Transverse colon (tissue), 4 donors: ENCODE results near the gene DGUOK. TPM values are rescaled to one million over a fixed set of nuclear protein-coding genes. Genes with fewer than 3 reads are reported as not detected.

Experiments
- DNase-seq: peaks from one replicate; pipeline ENCODE4 v3.0.0-alpha.2; 2019
- H3K27ac ChIP-seq, 4 donors: fragments of 200-600 bp; sonication (generic); 2 replicates each; pipeline ENCODE4 v1.5.1; 2016 to 2018; ENCODE audit warnings: inconsistent platforms in 4 of 4
- H3K27me3 ChIP-seq: fragments of 200-600 bp; sonication (generic); 2 replicates; pipeline ENCODE4 v1.5.1; 2017; ENCODE audit warnings: inconsistent platforms
- H3K36me3 ChIP-seq, 4 donors: fragments of 200-600 bp; sonication (generic); 2 replicates each; pipeline ENCODE4 v1.5.1; 2017 to 2019; ENCODE audit warnings: inconsistent platforms in 4 of 4
- H3K4me1 ChIP-seq, 4 donors: fragments of 200-600 bp; sonication (generic); 2 replicates each; pipeline ENCODE4 v1.5.1; 2017 to 2020; ENCODE audit warnings: inconsistent platforms in 4 of 4
- H3K4me3 ChIP-seq, 4 donors: fragments of 200-600 bp; sonication (generic); 1 replicate in 1 of 4; 2 replicates in 3 of 4; pipeline versions ENCODE4 v1.5.1 to v1.6.1; 2017 to 2019; ENCODE audit warnings: inconsistent platforms in 4 of 4
- H3K9me3 ChIP-seq, 2 donors: fragments of 200-600 bp; sonication (generic); 2 replicates each; pipeline ENCODE4 v1.5.1; 2017 to 2019; ENCODE audit warnings: inconsistent platforms in 2 of 2
- EP300 ChIP-seq: sonication (generic); formaldehyde crosslinking; IDR thresholded peaks from one replicate; pipeline ENCODE4 v1.6.1; 2017; ENCODE audit warnings: antibody characterized with exemption, low read depth
- POLR2A ChIP-seq: fragments of 450-650 bp; IDR thresholded peaks from one replicate; pipeline ENCODE4 v1.6.1; 2016; ENCODE audit warnings: antibody characterized with exemption, mild to moderate bottlenecking, moderate library complexity
- POLR2AphosphoS5 ChIP-seq, 3 donors: sonication (generic); formaldehyde crosslinking; IDR thresholded peaks; one replicate each; pipeline ENCODE4 v1.6.1; 2016; ENCODE audit warnings: antibody characterized with exemption in 3 of 3
- WGBS, 2 donors: methylation state at CpG; one replicate each; pipeline ENCODE4 v1.1.5; 2018; ENCODE audit warnings: low coverage in 1 of 2; 5-methylcytosine and 5-hydroxymethylcytosine counted together
- in situ Hi-C, 4 donors: fragments of 200-750 bp; cut with MboI; loops; one replicate each; pipeline versions ENCODE4 v1.15.0 to v1.15.1; 2017; ENCODE audit warnings: low sequenced_read_pairs in 3 of 4, low pct_ligation_motif_present in 1 of 4, low pct_unique_long_range_greater_than_20kb in 1 of 4
- intact Hi-C: fragments of 100-400 bp; cut with DNase I; formaldehyde crosslinking; loops from one replicate; pipeline ENCODE4 v1.15.1; 2023; ENCODE audit warnings: low total_unique reads
- small RNA-seq, 4 donors: library from RNA; depleted of rRNA; stranded (forward); fragments of <200 nt; gene quantifications; one replicate each; pipeline ENCODE3, GENCODE V24; 2016
- total RNA-seq, 4 donors: library from RNA; depleted of rRNA; stranded (reverse); fragments of >200 nt; gene quantifications; one replicate each; pipeline ENCODE4 v1.1.0, GENCODE V29; 2016
- TF ChIP-seq, protein P1 (sequence below), 5 experiments: fragments of 200-600 bp in 3 of 5; fragments of 450-650 bp in 2 of 5; sonication (generic) in 3 of 5; IDR thresholded peaks; 1 replicate in 2 of 5; 2 replicates in 3 of 5; pipeline ENCODE4 v1.5.1; 2016 to 2017; ENCODE audit warnings: antibody characterized with exemption in 5 of 5, inconsistent platforms in 3 of 5, mild to moderate bottlenecking in 2 of 5, moderate library complexity in 1 of 5

The DGUOK gene
- total RNA-seq, 4 donors from 2014 or later, result 27.3 to 49.7 (median 40.3) TPM

DNA sequence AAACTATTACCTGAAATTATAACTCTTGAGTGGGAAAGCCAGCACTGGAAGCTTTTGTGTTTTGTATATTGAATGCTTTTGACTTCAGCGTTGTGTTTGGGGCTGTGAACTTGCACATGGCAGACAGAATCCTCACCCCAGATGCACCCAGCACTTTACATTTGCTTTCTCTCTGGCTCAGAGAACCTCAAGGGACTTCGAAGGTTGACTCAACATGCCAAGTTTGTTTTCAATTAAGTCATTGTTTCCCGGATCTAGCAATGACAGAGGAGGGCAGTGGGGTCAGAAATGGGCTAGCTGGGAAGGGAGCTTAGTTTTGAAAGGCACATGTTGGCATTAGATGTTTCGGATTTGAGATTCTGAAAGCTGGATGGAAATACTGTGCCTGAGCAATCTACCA lies 80.4 kb downstream of the DGUOK start:
- intact Hi-C loops, result no loop called here
- H3K36me3 ChIP-seq, result no peaks in the 10 kb centered on the region
- peaks cover 3 to 39% (median 18%) of the 10 kb centered on the region in 4 donors for H3K4me1 ChIP-seq
- H3K27me3 ChIP-seq, result no peaks in the 10 kb centered on the region
- no peak overlapping the region for H3K4me3 ChIP-seq
- TF ChIP-seq EP300, result no peak
- TF ChIP-seq, protein P1, sequence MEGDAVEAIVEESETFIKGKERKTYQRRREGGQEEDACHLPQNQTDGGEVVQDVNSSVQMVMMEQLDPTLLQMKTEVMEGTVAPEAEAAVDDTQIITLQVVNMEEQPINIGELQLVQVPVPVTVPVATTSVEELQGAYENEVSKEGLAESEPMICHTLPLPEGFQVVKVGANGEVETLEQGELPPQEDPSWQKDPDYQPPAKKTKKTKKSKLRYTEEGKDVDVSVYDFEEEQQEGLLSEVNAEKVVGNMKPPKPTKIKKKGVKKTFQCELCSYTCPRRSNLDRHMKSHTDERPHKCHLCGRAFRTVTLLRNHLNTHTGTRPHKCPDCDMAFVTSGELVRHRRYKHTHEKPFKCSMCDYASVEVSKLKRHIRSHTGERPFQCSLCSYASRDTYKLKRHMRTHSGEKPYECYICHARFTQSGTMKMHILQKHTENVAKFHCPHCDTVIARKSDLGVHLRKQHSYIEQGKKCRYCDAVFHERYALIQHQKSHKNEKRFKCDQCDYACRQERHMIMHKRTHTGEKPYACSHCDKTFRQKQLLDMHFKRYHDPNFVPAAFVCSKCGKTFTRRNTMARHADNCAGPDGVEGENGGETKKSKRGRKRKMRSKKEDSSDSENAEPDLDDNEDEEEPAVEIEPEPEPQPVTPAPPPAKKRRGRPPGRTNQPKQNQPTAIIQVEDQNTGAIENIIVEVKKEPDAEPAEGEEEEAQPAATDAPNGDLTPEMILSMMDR (IDR thresholded peaks at IDR 0.05), result no peak
- no peak for TF ChIP-seq POLR2A
- no peak for TF ChIP-seq POLR2AphosphoS5 (IDR thresholded peaks at IDR 0.05)
- in situ Hi-C loops, result no loop called here
- H3K27ac ChIP-seq, result no peak overlapping the region
- no peaks in the 10 kb centered on the region for H3K9me3 ChIP-seq
- WGBS, 2 donors, result 54 to 72% methylated on average over 2 to 4 of the region's 4 CpGs
- DNase-seq, result no peak

DNA sequence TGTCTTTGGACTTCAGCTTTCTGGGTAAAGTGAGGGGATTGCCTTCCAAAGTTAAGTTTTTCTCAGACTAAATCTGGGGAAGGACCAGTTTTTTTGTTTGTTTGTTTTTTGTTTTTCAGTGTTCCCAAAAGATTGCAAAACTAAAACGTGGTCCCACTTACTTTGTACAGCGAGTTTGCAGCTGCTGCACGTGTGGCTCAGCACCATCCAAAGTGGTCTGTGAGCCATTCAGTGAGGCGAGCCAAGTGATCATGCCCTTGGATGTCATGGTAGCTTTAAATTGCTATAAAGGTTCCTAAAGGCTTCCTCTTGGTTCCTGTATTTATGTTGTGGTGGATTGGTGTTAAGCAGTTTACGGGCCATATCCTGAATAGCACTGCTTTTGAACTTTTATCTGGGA lies 81.0 kb downstream of the DGUOK start:
- H3K36me3 ChIP-seq, result no peaks in the 10 kb centered on the region
- in situ Hi-C loops, result no loop called here
- intact Hi-C loops, result no loop called here

More for the DNA sequence above, 81.0 kb downstream of the DGUOK start:
- 77 to 87% methylated on average over 4 to 5 of the region's 5 CpGs for WGBS, 2 donors
- TF ChIP-seq POLR2AphosphoS5 (IDR thresholded peaks at IDR 0.05) (no peak), POLR2A (no peak), EP300 (no peak)
- TF ChIP-seq, protein P1 (IDR thresholded peaks at IDR 0.05), result no peak
- no peaks in the 10 kb centered on the region for H3K27me3 ChIP-seq
- no peak overlapping the region for H3K27ac ChIP-seq
- no peak overlapping the region for H3K4me3 ChIP-seq
- peaks cover 3 to 37% (median 15%) of the 10 kb centered on the region in 4 donors for H3K4me1 ChIP-seq
- no peaks in the 10 kb centered on the region for H3K9me3 ChIP-seq
- no peak for DNase-seq

Small RNAs within 50 kb of the gene (small RNA-seq; reads per million reads assigned to genes)
- 0 reads per million in 4 donors for gene AC110801.1
- 0 reads per million in 4 donors for gene RNA5SP97

Other genes with a start within 250 kb of the DGUOK start
- 10 to 100 TPM; 10.5 to 76.2 (median 36.5) TPM for gene TPRKB, start 189.5 kb upstream of the DGUOK start, total RNA-seq
- 10 to 100 TPM in 3 of 4 donors, 1 to 10 TPM in 1; 9.2 to 35.2 (median 30.8) TPM for gene DUSP11, start 146.8 kb upstream of the DGUOK start, total RNA-seq
- not detected for gene C2orf78, start 142.7 kb upstream of the DGUOK start, total RNA-seq
- gene STAMBP, start 97.9 kb upstream of the DGUOK start, total RNA-seq, result 1,000 to 10,000 TPM in 1 of 4 donors, 10 to 100 TPM in 3; 22.7 to 1,127 (median 37.3) TPM
- gene ACTG2, start 33.9 kb upstream of the DGUOK start, total RNA-seq, result 1,000 to 10,000 TPM in 1 of 4 donors, 100 to 1,000 TPM in 3; 394 to 3,499 (median 729) TPM
- 10 to 100 TPM; 20.2 to 26.9 (median 22.5) TPM for gene TET3, start 58.0 kb downstream of the DGUOK start, total RNA-seq
- gene BOLA3, start 221.0 kb downstream of the DGUOK start, total RNA-seq, result 10 to 100 TPM in 2 of 4 donors, 1 to 10 TPM in 1, not detected in 1; 3.0 to 51.5 (median 44.0) TPM